ENCODE measurements around the gene ASGR2.
"Not testable (repeated sequence)": the region's sequence is repeated elsewhere in the genome, so short reads cannot be mapped to it uniquely, and the experiment has no call there.

Gene ASGR2

GRCh38 chr17:7129311-7129710 lies 14.7 kb upstream of the ASGR2 start:
- DNase-seq (ENCODE audit: low read depth in 1 of 2, low spot score in 1 of 2), result no peak
- no peak for TF ChIP-seq SPI1 (IDR thresholded peaks at IDR 0.05; ENCODE audit: borderline replicate concordance, low read depth)
- TF ChIP-seq REST (IDR thresholded peaks at IDR 0.05; ENCODE audit: insufficient replicate concordance, low read depth), result no peak
- no peak for TF ChIP-seq POLR2AphosphoS5 (IDR thresholded peaks at IDR 0.05; ENCODE audit: low read depth)
- no peak for TF ChIP-seq GABPA (IDR thresholded peaks at IDR 0.05; ENCODE audit: low read depth)
- TF ChIP-seq CTCF (IDR thresholded peaks at IDR 0.05; ENCODE audit: insufficient read depth, low read length), result no peak
- Histone ChIP-seq H3K27ac (replicated peaks) (no peak overlapping the region), H3K4me3 (replicated peaks; ENCODE audit: insufficient read depth, low read length) (no peak overlapping the region), H3K27me3 (ENCODE audit: insufficient read depth, poor library complexity, severe bottlenecking) (no peaks in the 10 kb centered on the region)

GRCh38 chr17:7128160-7128559 lies 13.5 kb upstream of the ASGR2 start:
- no peak for DNase-seq (ENCODE audit: low read depth in 1 of 2, low spot score in 1 of 2)
- H3K27ac ChIP-seq (replicated peaks), result no peak overlapping the region
- TF ChIP-seq REST (IDR thresholded peaks at IDR 0.05; ENCODE audit: insufficient replicate concordance, low read depth), result no peak
- TF ChIP-seq SPI1 (IDR thresholded peaks at IDR 0.05; ENCODE audit: borderline replicate concordance, low read depth), result no peak
- TF ChIP-seq GABPA (IDR thresholded peaks at IDR 0.05; ENCODE audit: low read depth), result no peak
- no peak for TF ChIP-seq POLR2AphosphoS5 (IDR thresholded peaks at IDR 0.05; ENCODE audit: low read depth)
- TF ChIP-seq CTCF (IDR thresholded peaks at IDR 0.05; ENCODE audit: insufficient read depth, low read length), result no peak
- no peaks in the 10 kb centered on the region for H3K27me3 ChIP-seq (ENCODE audit: insufficient read depth, poor library complexity, severe bottlenecking)
- no peak overlapping the region for H3K4me3 ChIP-seq (replicated peaks; ENCODE audit: insufficient read depth, low read length)

- H3K27ac ChIP-seq (replicated peaks); H3K27me3 ChIP-seq (ENCODE audit: insufficient read depth, poor library complexity, severe bottlenecking); H3K4me3 ChIP-seq (replicated peaks; ENCODE audit: insufficient read depth, low read length); DNase-seq (ENCODE audit: low read depth in 1 of 2, low spot score in 1 of 2): not testable (repeated sequence)
Measured at GRCh38 chr17:7127501-7127900, 12.9 kb upstream of the ASGR2 start.

- not testable (repeated sequence) for DNase-seq (ENCODE audit: low read depth in 1 of 2, low spot score in 1 of 2); H3K4me3 ChIP-seq (replicated peaks; ENCODE audit: insufficient read depth, low read length); H3K27ac ChIP-seq (replicated peaks); H3K27me3 ChIP-seq (ENCODE audit: insufficient read depth, poor library complexity, severe bottlenecking)
Measured at GRCh38 chr17:7126386-7126785, 11.8 kb upstream of the ASGR2 start.

GRCh38 chr17:7124923-7125322 lies 10.3 kb upstream of the ASGR2 start:
- H3K27me3 ChIP-seq (ENCODE audit: insufficient read depth, poor library complexity, severe bottlenecking), result no peaks in the 10 kb centered on the region
- no peak for DNase-seq (ENCODE audit: low read depth in 1 of 2, low spot score in 1 of 2)
- H3K27ac ChIP-seq (replicated peaks), result no peak overlapping the region
- no peak overlapping the region for H3K4me3 ChIP-seq (replicated peaks; ENCODE audit: insufficient read depth, low read length)
- TF ChIP-seq SPI1 (IDR thresholded peaks at IDR 0.05; ENCODE audit: borderline replicate concordance, low read depth), result no peak
- TF ChIP-seq CTCF (IDR thresholded peaks at IDR 0.05; ENCODE audit: insufficient read depth, low read length), result no peak
- TF ChIP-seq GABPA (IDR thresholded peaks at IDR 0.05; ENCODE audit: low read depth), result no peak
- no peak for TF ChIP-seq REST (IDR thresholded peaks at IDR 0.05; ENCODE audit: insufficient replicate concordance, low read depth)
- TF ChIP-seq POLR2AphosphoS5 (IDR thresholded peaks at IDR 0.05; ENCODE audit: low read depth), result no peak

Data from HL-60 (cell line).